ENCODE results near the gene SPO11. TPM values are rescaled to one million over a fixed set of nuclear protein-coding genes. Genes with fewer than 3 reads are reported as not detected.

SPO11 gene
- total RNA-seq, 1 experiment from 2014 or later: not detected

DNA sequence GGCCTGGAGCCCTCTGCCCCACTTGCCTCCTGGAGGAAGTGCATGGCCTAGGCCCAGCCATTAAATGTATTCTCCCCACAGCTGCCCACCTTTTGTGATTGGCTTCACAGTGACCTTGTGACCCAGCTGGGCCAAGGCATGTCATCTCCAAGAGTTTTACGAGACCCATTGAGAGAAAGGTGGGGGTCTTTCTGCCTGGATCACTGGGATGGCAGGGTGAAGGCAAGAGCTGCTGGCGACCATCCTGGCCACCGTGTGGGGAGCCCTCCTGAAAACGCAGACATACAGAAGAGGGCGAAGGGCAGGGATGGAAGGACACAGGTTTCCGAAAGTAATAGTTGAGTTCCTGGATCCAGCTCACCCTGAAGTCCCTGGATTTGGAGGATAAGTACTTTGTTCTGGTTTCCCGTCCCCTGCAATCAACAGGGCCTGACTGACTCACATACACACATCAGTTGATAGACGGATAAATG, 12.3 kb upstream of the SPO11 start:
- Histone ChIP-seq H3K27me3 (ENCODE audit: insufficient read depth, low read length) (no peaks in the 10 kb centered on the region), H3K9ac (ENCODE audit: extremely low read depth, insufficient read length, low read length) (no peak overlapping the region), H2BK20ac (ENCODE audit: low read depth, low read length, poor library complexity, severe bottlenecking) (no peak overlapping the region), H3K79me2 (ENCODE audit: insufficient read depth, low read length) (no peaks in the 10 kb centered on the region), H3K23ac (ENCODE audit: insufficient read length, low read depth, low read length) (no peak overlapping the region), H3K9me3 (ENCODE audit: control insufficient read depth, low read depth, low read length) (no peaks in the 10 kb centered on the region), H3K14ac (ENCODE audit: insufficient read depth, low read length) (no peak overlapping the region), H4K8ac (replicated peaks; ENCODE audit: insufficient read length, low read depth, low read length) (no peak overlapping the region), H4K20me1 (ENCODE audit: control insufficient read depth, insufficient read depth, insufficient read length) (no peaks in the 10 kb centered on the region), H3K79me1 (ENCODE audit: insufficient read depth, low read depth, low read length, poor library complexity, severe bottlenecking) (no peaks in the 10 kb centered on the region), H2AFZ (ENCODE audit: low read length) (no peak overlapping the region), H3K27ac (ENCODE audit: insufficient read length, low read depth, low read length) (no peak overlapping the region), H2BK12ac (ENCODE audit: insufficient read length, low read depth, low read length) (no peak overlapping the region), H4K91ac (ENCODE audit: insufficient read length, low read depth, low read length) (no peak overlapping the region), H2BK120ac (ENCODE audit: low read depth, low read length, poor library complexity, severe bottlenecking) (no peak overlapping the region), H3K4me2 (ENCODE audit: insufficient read depth, insufficient read length, low read length) (no peak overlapping the region), H2BK5ac (ENCODE audit: insufficient read length, low read length) (no peak overlapping the region), H3K4ac (ENCODE audit: low read depth, low read length) (no peak overlapping the region), H3K4me1 (ENCODE audit: insufficient read depth, low read length) (no peaks in the 10 kb centered on the region), H3K23me2 (ENCODE audit: insufficient read length, low read depth, low read length, poor library complexity, severe bottlenecking) (no peaks in the 10 kb centered on the region), H2AK5ac (ENCODE audit: insufficient read length, low read length) (no peak overlapping the region), H3T11ph (ENCODE audit: low read length) (no peak overlapping the region), H3K18ac (ENCODE audit: insufficient read length, low read depth, low read length) (no peak overlapping the region), H3K56ac (ENCODE audit: insufficient read length, low read depth, low read length) (no peak overlapping the region), H4K5ac (ENCODE audit: insufficient read length, low read depth, low read length) (no peak overlapping the region), H2BK15ac (ENCODE audit: low read depth, low read length) (no peak overlapping the region)
- DNase-seq: no peak
- Mint-ChIP-seq H3K36me3 (ENCODE audit: insufficient read depth in 1 of 3, low read depth in 3 of 3) (no peaks in the 10 kb centered on the region), H3K27me3 (ENCODE audit: low read depth) (peaks cover 16% of the 10 kb centered on the region), H3K9me3 (no peaks in the 10 kb centered on the region), H3K27ac (peak overlapping the region in 1 of 3 experiments; percentile 32; a peak in 2 of 7 replicates), H3K4me3 (no peak overlapping the region), H3K4me1 (peaks cover 8 to 11% of the 10 kb centered on the region in 2 experiments; a peak in 3 of 4 replicates)
- no peak for TF ChIP-seq CTCF (conservative IDR thresholded peaks at IDR 0.05)
- no CpG with 5 or more reads among the region's 8 CpGs for WGBS (ENCODE audit: extremely low coverage, insufficient read length, low lambda C conversion rate)

Measured in H9 (cell line).